SK-N-SH (cell line): Measurements from ENCODE around the gene SHD.

Experiments used
- EP300 ChIP-seq, 2 experiments: IDR thresholded peaks; 2 replicates each; pipeline versions ENCODE4 v1.4.0 to v1.6.1; 2012; ENCODE audit warnings: borderline replicate concordance in 1 of 2, low read depth in 1 of 2, low read length in 1 of 2
- JUND ChIP-seq: IDR thresholded peaks from 2 replicates; pipeline ENCODE4 v1.4.0; 2012
- POLR2AphosphoS5 ChIP-seq: IDR thresholded peaks from 2 replicates; pipeline ENCODE4 v1.6.1; 2012; ENCODE audit warnings: low read depth, low read length
- RXRA ChIP-seq: IDR thresholded peaks from 2 replicates; pipeline ENCODE4 v1.4.0; 2012; ENCODE audit warnings: low read depth, mild to moderate bottlenecking, borderline replicate concordance
- TF ChIP-seq, protein P1 (sequence below): fragments of 200-600 bp; sonication (generic); IDR thresholded peaks from 2 replicates; pipeline ENCODE4 v1.6.1; 2017; ENCODE audit warnings: antibody characterized with exemption, mild to moderate bottlenecking, moderate library complexity

- TF ChIP-seq, protein P1, sequence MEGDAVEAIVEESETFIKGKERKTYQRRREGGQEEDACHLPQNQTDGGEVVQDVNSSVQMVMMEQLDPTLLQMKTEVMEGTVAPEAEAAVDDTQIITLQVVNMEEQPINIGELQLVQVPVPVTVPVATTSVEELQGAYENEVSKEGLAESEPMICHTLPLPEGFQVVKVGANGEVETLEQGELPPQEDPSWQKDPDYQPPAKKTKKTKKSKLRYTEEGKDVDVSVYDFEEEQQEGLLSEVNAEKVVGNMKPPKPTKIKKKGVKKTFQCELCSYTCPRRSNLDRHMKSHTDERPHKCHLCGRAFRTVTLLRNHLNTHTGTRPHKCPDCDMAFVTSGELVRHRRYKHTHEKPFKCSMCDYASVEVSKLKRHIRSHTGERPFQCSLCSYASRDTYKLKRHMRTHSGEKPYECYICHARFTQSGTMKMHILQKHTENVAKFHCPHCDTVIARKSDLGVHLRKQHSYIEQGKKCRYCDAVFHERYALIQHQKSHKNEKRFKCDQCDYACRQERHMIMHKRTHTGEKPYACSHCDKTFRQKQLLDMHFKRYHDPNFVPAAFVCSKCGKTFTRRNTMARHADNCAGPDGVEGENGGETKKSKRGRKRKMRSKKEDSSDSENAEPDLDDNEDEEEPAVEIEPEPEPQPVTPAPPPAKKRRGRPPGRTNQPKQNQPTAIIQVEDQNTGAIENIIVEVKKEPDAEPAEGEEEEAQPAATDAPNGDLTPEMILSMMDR = no peak
- TF ChIP-seq POLR2AphosphoS5 = no peak
- no peak for TF ChIP-seq JUND
- TF ChIP-seq EP300 (IDR thresholded peaks at IDR 0.05; ENCODE audit: borderline replicate concordance in 1 of 2, low read depth in 1 of 2, low read length in 1 of 2) = no peak
- TF ChIP-seq RXRA = no peak
Measured at GRCh38 chr19:4264812-4265211, 14.3 kb upstream of the SHD start.
